Frontal cortex (tissue), 4 donors: ENCODE results near the gene TMEM129. TPM values are rescaled to one million over a fixed set of nuclear protein-coding genes. Genes with fewer than 3 reads are reported as not detected.

Experiments used
- DNase-seq, 2 donors: peaks; one replicate each; pipeline ENCODE4 v3.0.0; 2012; ENCODE audit warnings: low spot score in 2 of 2
- FAIRE-seq: peaks from 2 replicates; lab custom pipeline; 2012; peaks lifted over from hg19 to GRCh38; lab: Jason Lieb, UNC
- total RNA-seq: library from RNA; depleted of rRNA; stranded (reverse); fragments of >200 nt; gene quantifications from one replicate; pipeline ENCODE4 v1.2.3, GENCODE V29; 2014
- donor health status: control.
- donor health status: control.
- donor health status: control.

The TMEM129 gene
- total RNA-seq, 1 donor from 2014 or later = 13.5 TPM

DNA sequence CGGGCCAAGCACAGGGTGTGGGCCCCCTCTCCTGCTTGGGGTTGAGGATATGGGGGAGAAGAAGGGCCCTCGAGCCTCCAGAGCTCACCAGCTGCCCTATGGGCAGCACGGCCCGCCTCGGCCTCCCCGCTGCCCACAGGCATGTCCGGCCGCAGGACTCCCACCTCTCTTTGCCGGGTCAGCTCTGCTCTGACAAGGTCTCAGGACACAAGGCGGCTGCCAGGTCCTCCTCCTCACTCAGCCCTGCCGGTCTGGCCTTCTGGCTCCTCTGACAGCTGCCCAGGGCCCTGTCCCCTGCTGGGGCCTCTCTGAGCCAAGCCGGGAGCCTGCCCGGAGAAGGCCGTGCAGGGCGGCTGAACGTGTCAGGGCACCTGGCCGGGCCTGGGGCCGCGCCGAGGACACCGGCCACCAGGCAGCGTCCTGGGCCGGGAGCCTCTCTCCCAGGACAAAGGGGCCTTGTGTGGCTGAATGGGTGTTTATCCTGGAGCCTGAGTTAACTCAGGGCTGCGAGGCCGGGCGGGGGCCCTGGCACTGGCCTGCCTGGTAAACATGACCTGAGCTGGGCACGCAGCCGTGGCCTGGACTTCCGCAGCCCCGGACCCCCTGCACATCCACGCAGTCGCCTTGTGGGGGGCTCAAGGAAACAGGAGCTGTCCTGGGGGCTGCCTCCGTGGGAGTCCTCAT, 25.9 kb upstream of the TMEM129 start:
- FAIRE-seq = no peak
- DNase-seq = no peak

DNA sequence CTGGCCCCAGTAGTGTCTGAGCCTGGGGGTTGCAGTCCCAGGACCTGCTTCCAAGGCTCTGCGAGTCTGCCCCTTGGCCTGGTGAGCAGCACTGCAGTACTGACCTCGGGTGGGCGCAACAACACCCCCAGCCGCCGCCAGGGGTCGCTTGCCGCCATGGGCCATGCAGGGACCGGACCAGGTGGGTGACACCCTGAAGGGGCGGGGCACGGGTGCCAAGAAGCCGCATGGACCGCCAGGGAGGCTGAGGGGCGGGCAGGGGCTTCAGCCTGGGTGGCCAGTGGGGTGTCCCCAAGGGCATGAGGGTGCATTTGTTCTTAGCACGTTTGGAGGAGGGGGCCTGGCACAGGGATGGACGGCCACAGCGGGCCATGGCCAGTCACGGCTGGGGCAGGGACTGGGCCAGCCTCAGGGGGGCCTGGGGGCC, 25.2 kb upstream of the TMEM129 start:
- DNase-seq = peak in 1 of 2 donors; percentile 77
- FAIRE-seq = no peak

DNA sequence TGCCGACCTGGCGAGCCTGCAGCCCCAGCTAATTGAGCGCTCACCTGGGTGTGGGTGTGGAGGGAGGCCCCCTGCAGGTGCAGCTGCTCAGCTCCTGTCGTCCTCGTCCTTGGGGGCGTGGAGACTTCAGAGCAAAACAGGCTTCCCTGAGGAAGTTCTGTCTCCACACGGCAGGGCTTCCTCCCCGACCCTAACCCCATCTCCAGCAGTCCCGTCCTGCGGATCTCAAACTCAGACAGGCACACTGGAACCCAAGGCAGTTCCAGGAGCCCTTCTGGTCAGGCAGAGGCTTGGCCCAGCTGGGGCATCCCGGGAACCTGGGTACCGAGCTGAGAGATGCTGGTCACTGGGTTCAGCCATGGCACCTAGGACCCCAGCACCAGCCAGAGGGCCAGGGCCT, 24.6 kb upstream of the TMEM129 start:
- no peak for FAIRE-seq
- no peak for DNase-seq

DNA sequence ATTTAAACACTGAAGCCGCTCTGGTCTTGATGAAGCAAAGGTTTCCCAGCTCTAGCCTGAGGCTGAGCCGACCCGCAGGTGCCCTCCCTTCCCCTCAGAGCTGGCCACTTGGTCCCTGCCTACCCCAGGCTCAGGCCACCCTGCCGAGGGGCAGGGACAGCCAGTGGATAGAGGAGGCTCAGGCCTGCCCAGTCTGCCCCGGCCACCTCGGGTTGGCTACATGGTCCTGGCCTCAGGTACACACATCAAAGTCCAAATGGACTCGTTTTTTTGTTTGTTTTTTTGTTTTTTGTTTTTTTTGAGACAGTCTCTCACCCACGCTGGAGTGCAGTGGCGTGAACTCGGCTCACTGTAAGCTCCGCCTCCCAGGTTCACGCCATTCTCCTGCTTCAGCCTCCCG, 24.0 kb upstream of the TMEM129 start:
- FAIRE-seq = no peak
- no peak for DNase-seq

DNA sequence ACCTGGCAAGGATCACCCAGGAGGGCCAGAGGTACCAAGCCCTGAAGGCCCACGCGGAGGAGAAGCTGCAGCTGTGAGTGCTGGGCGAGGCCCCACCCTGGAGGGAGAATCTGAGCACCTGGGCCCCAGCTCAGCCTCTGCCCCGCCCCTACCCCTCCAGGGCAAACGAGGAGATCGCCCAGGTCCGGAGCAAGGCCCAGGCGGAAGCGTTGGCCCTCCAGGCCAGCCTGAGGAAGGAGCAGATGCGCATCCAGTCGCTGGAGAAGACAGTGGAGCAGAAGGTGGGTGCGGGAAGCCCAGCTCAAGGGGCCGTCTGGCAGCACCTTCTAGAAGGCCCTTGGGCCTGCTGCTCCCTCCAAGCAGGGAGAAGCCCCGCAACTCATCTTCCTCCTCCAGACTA, 23.4 kb upstream of the TMEM129 start:
- DNase-seq = no peak
- no peak for FAIRE-seq

DNA sequence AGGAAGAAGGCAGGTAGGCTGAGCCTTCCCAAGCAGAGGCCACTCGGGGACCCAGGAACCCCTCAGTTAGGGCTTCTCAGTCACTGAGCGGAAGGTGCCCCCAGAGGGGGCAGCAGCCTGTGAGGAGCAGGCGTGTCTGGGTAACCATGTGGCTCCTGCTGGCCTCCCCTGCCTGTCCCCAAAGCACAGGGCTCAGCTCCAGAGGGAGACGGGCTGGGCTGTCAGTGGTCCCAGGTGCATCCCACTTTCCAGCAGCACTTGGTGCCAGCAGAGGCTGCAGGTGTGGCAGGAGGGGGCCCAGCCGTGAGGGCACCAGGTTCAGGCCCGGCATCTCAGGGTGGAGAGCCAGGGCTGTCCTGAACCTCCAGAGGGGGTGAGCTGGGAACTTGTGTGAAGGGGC, 22.9 kb upstream of the TMEM129 start:
- DNase-seq = no peak
- FAIRE-seq = no peak

DNA sequence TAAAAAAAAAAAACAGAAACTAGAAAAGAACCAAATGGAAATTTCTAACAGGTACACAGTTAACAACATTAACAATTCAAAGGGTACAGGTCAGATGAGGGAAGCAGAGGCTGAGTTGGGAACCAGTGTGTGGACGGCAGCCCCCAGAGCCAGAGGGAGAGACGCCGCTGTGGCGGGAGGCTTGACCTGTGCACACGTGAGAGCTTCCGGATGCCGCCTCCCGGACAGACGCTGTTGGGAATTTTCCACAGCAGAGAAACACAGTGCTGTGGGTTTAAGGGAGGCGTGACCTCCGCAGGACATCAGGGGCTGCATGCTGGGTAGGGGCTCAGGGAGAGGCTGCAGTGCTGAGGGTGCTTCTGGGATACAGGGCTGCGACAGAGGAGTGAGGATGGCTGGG, 22.4 kb upstream of the TMEM129 start:
- FAIRE-seq (no peak), DNase-seq (no peak)

DNA sequence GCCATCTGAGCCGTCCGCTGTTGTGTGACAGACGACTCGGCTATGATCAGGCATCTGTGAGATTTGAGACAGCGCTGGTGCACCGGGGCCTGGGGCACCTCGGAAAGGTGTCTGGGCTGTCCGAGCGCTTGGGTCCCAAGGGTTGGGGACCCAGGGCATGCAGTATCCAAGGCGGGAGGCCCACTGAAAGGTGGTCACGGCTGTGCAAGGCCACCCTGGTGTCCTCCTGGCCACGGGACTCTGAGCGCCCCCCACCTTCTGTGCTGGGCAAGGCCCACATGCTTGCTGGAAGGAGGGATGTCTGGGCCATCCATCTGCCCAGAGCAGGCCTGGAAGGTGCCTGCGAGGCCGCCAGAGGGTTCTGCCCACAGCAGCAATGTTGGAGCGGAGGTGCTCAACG, 20.1 kb upstream of the TMEM129 start:
- no peak for FAIRE-seq
- DNase-seq = no peak

DNA sequence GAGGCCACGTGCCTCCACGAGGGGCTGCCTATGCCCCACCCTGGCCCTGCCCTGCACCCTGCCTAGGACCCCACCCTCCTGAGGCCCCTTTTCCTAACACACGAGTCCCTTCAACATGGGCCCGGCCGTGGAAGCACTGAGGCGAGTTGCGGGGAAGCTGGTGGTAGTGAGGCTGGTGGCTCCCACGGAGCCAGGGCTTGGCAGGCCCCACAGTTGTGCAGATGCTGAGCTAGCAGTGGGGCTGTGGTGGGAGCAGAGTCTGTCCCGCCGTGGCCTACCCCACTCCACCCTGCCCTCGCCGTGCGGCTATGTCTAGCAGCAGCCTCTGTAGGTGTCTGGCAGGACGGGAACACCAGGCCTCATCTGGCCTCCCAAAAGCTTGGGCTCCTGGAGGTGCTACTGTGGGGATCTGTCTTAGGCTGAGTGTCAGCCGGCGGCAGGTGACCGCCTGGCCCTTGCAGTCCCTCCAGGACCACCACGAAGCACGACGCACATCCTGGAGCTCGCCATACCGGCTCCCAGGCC, 19.0 kb upstream of the TMEM129 start:
- DNase-seq (no peak), FAIRE-seq (no peak)

DNA sequence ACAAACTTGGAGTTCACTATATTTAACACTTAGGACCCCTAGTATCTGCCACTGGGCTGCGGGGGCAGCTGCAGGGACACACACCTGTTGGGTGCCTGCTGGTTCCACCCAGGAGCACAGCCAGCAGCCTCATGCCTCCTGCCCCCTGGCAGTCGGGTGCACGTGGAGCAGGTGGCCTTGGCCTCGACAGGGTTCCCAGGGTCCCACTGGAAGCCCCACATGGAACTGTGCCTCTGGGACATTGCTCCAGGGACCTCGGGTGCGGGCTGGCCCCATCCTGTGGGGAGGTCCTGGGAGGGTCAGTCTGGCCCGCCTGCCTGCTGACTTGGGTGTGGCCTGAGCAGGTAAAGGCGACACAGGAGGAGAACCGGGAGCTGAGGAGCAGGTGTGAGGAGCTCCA, 18.2 kb upstream of the TMEM129 start:
- DNase-seq (no peak), FAIRE-seq (no peak)

DNA sequence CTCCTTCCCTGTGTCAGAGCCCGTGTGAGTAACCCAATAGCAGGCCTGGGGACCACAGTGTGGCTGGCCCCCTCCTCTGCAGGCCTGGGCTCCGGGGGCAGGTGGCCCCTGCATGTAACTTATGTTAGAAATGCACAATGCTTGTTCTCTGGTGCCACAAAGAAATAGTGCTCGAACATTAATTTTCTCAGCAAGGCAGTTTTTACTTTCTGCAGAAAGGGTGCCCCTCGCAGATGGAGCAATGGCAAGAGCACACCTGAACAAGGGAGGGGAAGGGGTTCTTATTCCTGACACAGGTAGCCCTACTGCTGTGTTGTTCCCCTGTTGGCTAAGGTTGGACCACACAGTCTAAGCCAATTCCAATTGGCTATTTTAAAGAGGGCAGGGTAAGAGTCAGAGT, 17.3 kb upstream of the TMEM129 start:
- FAIRE-seq (no peak), DNase-seq (no peak)

DNA sequence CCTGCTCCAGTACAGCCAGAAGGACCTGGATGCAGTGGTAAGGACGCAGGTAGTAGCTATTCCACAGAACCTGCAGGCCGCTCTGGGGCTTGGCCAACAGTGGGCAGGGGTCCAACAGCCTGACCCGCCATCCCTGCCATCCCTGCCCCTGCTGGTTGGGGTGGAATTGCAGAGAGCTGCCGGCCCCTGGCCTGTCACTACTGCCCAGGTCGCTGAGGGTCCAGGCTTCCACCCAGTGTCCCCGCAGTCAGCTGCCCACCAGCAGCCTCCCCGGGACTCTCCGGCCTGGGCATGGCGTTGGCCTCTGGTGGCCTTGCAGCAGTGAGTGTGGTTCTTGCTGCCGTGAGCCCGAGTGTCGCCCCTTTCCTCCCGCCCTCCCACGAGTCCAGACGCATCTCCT, 16.5 kb upstream of the TMEM129 start:
- FAIRE-seq (no peak), DNase-seq (no peak)

DNA sequence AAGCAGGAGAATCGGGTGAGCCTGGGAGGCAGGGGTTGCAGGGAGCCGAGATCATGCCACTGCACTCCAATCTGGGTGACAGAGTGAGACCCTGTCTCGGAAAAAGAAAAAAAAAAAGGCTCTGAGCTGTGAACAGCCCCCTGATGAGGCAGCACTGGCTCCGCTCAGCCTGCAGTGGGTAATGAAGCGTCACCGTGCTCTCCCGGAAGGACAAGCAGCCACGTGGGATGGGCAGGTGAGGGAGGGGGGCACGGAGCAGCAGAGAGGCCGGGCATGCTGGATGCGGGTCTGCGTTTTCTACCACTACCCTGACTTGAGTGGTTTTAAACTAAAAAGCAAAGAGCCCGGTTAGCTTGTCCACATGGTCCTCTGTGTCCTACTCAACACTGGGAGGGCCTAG, 15.7 kb upstream of the TMEM129 start:
- no peak for FAIRE-seq
- DNase-seq = no peak

DNA sequence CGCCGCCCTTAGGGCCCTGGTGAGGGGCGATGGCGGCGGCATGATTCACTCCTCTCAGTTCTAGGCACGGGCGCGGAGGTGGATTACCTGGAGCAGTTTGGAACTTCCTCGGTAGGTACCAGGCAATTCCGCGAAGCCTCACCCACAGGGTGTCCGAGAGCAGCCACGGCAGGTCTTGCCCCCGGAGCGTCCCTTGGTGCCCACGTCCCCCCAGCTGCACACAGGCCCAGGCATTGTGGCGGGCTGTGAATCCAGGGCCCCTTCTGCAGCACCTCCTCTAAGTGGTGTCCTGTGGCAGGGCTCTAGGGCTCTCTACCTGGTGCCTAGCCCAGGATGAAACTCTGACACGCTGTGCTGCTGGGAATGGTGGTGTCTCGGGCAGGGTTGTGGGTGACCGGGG, 14.1 kb upstream of the TMEM129 start:
- no peak for FAIRE-seq
- no peak for DNase-seq

DNA sequence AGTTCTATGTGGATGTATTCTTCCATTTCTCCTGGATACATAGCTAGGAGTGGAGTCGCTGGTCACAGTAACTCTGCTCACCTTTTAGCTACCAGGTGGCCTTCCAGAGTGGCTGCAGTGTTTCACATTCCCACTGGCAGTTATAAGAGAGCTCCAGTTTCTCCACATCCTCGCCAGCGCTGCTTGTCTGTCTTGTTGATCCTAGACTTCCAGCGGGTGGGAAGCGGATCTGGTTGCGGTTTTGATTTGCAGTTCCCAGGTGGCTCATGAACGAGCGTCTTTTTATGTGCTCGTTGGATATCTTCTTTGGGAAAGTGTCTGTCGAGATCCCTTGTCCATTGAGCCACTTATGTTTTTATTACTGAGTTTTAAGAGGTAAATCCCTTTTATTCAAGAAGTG, 11.8 kb upstream of the TMEM129 start:
- FAIRE-seq = no peak
- no peak for DNase-seq

DNA sequence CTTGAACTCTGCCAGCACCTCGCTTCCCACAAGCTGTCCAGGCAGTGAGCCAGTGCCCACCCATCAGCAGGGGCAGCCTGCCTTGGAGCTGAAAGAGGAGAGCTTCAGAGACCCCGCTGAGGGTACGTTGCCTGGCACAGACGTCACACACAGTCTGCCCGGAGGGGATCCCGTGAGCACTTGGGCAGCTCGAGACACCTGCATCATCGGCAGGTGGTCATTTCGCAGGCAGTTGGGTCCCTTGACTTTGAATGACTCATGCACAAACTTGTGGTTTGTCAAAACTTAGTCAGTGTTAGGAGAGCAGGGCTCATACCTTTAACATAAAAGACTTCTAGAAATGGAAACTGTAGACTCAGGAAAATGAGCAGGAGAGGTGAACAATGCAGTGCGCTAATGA, 10.1 kb upstream of the TMEM129 start:
- DNase-seq (no peak), FAIRE-seq (no peak)

DNA sequence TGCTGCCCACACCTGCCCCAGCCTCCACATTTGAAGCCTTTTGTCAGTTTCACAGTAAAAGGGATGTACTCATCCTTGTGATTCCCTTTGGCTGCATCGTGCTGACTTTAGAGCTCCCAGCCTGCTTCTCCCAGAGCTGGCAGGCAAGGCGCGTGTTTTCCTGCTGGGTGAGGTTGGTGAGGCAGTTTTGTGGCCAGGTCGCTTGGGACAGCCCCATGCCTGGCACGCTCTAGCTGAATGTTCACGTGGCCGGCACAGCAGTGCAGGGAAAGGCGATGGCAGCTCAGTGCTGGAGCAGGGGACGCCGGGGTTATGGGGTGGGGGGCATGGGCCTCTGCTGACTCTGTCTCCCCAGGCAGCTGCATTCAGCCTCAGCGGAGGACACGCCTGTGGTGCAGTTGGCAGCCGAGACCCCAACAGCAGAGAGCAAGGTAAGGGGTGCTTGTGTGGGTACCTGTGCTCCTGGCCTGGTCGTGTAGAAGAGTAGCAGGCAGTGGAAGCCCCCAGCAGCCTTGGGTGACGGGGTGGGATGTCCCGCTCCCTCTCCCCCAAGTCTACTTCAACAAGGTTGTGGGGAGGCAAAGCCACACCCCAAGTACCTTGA, 9.5 kb upstream of the TMEM129 start:
- FAIRE-seq = no peak
- DNase-seq = no peak

DNA sequence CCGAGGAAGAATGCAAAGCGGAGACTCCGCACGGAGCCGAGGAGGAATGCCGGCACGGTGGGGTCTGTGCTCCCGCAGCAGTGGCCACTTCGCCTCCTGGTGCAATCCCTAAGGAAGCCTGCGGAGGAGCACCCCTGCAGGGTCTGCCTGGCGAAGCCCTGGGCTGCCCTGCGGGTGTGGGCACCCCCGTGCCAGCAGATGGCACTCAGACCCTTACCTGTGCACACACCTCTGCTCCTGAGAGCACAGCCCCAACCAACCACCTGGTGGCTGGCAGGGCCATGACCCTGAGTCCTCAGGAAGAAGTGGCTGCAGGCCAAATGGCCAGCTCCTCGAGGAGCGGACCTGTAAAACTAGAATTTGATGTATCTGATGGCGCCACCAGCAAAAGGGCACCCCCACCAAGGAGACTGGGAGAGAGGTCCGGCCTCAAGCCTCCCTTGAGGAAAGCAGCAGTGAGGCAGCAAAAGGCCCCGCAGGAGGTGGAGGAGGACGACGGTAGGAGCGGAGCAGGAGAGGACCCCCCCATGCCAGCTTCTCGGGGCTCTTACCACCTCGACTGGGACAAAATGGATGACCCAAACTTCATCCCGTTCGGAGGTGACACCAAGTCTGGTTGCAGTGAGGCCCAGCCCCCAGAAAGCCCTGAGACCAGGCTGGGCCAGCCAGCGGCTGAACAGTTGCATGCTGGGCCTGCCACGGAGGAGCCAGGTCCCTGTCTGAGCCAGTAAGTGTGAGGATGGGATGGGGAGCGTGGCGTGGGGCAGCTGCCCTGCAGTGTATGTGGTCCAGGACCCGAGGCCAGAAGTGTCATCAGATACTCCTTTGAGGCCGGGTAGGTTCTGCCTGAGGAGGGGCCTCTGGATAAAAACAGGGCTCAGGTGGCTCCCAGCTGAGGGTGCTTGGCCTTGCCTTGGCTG, 7.2 kb upstream of the TMEM129 start:
- FAIRE-seq (no peak), DNase-seq (no peak)

DNA sequence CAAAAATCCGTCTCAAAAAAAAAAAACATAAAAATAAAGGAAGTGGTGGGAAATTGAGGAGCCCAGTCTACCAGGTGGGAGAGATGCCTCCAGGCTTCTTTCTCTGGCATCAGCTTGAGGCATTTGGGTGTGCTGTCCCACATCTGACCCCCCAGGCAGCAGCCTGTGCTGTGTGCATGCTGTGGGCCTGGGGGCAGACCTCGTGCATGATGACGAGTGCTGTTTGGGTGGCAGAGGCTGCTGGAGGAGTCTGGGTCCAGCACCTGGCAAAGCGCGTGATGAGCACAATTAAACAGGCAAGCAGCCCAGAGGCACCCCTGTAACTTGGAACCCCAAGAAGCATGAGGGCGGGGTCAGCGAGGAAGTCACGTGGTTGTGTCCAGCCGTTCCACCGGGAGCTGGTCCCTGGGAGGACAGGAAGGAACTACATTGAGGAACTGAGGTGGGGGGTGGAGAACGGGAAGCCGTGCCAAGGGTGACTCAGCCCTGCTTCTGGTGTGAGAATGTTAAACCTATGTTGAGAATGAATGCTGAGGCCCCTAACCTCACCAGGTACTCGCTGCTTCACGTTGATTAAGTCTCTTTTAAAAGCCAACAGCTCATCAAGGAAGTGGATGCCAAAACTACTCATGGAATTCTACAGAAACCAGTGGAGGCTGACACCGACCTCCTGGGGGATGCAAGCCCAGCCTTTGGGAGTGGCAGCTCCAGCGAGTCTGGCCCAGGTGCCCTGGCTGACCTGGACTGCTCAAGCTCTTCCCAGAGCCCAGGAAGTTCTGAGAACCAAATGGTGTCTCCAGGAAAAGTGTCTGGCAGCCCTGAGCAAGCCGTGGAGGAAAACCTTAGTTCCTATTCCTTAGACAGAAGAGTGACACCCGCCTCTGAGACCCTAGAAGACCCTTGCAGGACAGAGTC, 6.3 kb upstream of the TMEM129 start:
- FAIRE-seq = no peak

More for the DNA sequence above, 6.3 kb upstream of the TMEM129 start:
- no peak for DNase-seq
